Motor neuron (in vitro differentiated cells): ENCODE measurements around the gene ANKRD65. TPM values are rescaled to one million over a fixed set of nuclear protein-coding genes. Genes with fewer than 3 reads are reported as not detected.
"Not testable (repeated sequence)": the region's sequence is repeated elsewhere in the genome, so short reads cannot be mapped to it uniquely, and the experiment has no call there.

Experiments
- ATAC-seq, 8 experiments: fragments of 200-7000 bp; cut with Tn5 transposase; replicated peaks in 6 of 8; 2 replicates each; pipeline ENCODE4 v1.8.0; 2021; ENCODE audit warnings: mild to moderate bottlenecking in 8 of 8, moderate library complexity in 8 of 8
- H3K27ac ChIP-seq, 2 donors: fragments of 250-450 bp; sonication (Bioruptor Pico); 2 replicates each; pipeline ENCODE4 v1.9.0; 2021; ENCODE audit warnings: antibody characterized with exemption in 2 of 2, mild to moderate bottlenecking in 2 of 2, moderate library complexity in 1 of 2
- H3K4me1 ChIP-seq, 2 donors: fragments of 250-450 bp; sonication (Bioruptor Pico); replicated peaks in 1 of 2; 2 replicates each; pipeline ENCODE4 v1.6.1; 2021; ENCODE audit warnings: antibody characterized with exemption in 2 of 2, mild to moderate bottlenecking in 2 of 2, moderate library complexity in 1 of 2
- H3K4me3 ChIP-seq, 5 donors: fragments of 250-450 bp; sonication (Bioruptor Pico); 2 replicates each; pipeline ENCODE4 v1.9.0; 2021; ENCODE audit warnings: antibody characterized with exemption in 5 of 5, mild to moderate bottlenecking in 5 of 5, moderate library complexity in 4 of 5
- WGBS, 10 experiments: fragments of 450-650 bp; shearing (Covaris generic); methylation state at CpG; one replicate each; pipeline ENCODE4 v1.0.0; 2022; 5-methylcytosine and 5-hydroxymethylcytosine counted together
- in situ Hi-C, 9 experiments: fragments of 400-800 bp; cut with MboI; loops; one replicate each; pipeline ENCODE4 v1.15.0; 2021; ENCODE audit warnings: low sequenced_read_pairs in 9 of 9, low pct_unique_long_range_greater_than_20kb in 2 of 9; ENCODE audit not compliant: unreplicated experiment in 9 of 9
- total RNA-seq, 8 experiments: library from RNA; unstranded; fragments of 300-600 nt; gene quantifications; 2 replicates each; pipeline versions ENCODE4 v1.2.3 to v1.2.4, GENCODE V29; 2022

The ANKRD65 gene
- total RNA-seq, 8 experiments from 2014 or later, result 0.21 to 1.9 (median 0.61) TPM

- ATAC-seq, result no peak
- WGBS, 10 experiments, result 71 to 81% (median 78%) methylated on average over 3 to 12 of the region's 13 CpGs; no CpG with 5 or more reads in 6 of the 10 experiments
- in situ Hi-C loops, result no loop called here
- H3K4me3 ChIP-seq, result no peak overlapping the region
- peaks cover 19 to 26% of the 10 kb centered on the region in 2 donors for H3K4me1 ChIP-seq
- no peak overlapping the region for H3K27ac ChIP-seq
These were observed 5.3 kb downstream of the ANKRD65 start for GRCh38 chr1:1415751-1416150.

GRCh38 chr1:1412311-1412902 lies 8.7 kb downstream of the ANKRD65 start:
- WGBS, 10 experiments, result 28 to 100% (median 96%) methylated on average over 1 to 11 of the region's 11 CpGs; no CpG with 5 or more reads in 3 of the 10 experiments
- H3K27ac ChIP-seq, in situ Hi-C loops, H3K4me3 ChIP-seq, ATAC-seq: not testable (repeated sequence)
- peaks cover 25 to 38% of the 10 kb centered on the region in 2 donors for H3K4me1 ChIP-seq

GRCh38 chr1:1411626-1412025 lies 9.4 kb downstream of the ANKRD65 start:
- peaks cover 24 to 34% of the 10 kb centered on the region in 2 donors for H3K4me1 ChIP-seq
- in situ Hi-C loops, result no loop called here
- no peak overlapping the region for H3K4me3 ChIP-seq
- WGBS, 10 experiments, result 95 to 100% (median 99%) methylated on average over 1 to 10 of the region's 13 CpGs; no CpG with 5 or more reads in 2 of the 10 experiments
- no peak for ATAC-seq
- no peak overlapping the region for H3K27ac ChIP-seq

- peak overlapping the region in 1 of 5 donors; percentile 12 for H3K4me3 ChIP-seq
- peaks cover 33 to 43% of the 10 kb centered on the region in 2 donors for H3K4me1 ChIP-seq
- ATAC-seq, in situ Hi-C loops: not testable (repeated sequence)
- 18 to 100% (median 25%) methylated on average over 1 to 7 of the region's 8 CpGs; no CpG with 5 or more reads in 5 of the 10 experiments for WGBS, 10 experiments
- H3K27ac ChIP-seq, result peak overlapping the region; percentile 54 to 79
These were observed 10.8 kb downstream of the ANKRD65 start for GRCh38 chr1:1410238-1410637.

DNA sequence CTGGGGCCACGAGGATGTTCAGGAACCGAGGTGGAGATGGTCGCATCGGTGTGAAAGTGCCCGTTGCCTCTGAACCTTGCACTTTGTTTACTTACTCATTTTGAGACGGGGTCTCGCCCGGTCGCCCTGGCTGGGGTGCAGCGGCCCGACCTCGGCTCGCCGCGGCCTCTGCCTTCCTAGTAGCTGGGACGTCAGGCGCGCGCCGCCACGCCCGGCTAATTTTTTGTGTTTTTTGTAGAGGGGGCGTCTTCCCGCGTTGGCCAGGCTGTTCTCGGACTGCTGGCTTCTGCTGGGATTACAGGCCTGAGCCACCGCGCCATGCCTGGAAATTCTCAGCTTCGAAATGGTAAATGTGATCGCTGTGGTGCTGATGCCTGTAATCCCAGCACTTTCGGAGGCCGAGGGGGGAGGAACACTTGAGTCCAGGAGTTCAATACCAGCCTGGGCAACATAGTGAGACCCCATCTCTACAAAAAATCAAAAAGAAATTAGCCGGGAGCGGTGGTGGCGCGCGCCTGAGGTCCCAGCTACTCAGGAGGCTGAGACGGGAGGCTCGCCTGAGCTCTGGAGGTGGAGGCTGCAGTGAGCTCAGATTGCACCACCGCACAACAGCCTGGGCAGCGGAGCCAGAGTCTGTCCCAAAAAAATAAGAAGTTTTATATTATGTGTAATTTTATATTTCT lies 13.3 kb downstream of the ANKRD65 start:
- Histone ChIP-seq H3K27ac (peak overlapping the region; percentile 90 to 98), H3K4me1 (peaks cover 33 to 43% of the 10 kb centered on the region in 2 donors), H3K4me3 (peak overlapping the region; percentile 82 to 99 (median 90))
- WGBS, 10 experiments, result 0 to 46% (median 13%) methylated on average over 3 to 34 of the region's 41 CpGs; no CpG with 5 or more reads in 3 of the 10 experiments
- ATAC-seq, result peak in 7 of 8 experiments; percentile 11 to 63 (median 22)
- in situ Hi-C loops, result no loop called here

GRCh38 chr1:1406821-1407635 lies 14.0 kb downstream of the ANKRD65 start, which contains the start of gene MRPL20:
MRPL20 (minus strand) TSS chr1:1407293; CDS start chr1:1407217, 76 bp downstream.
- peaks cover 33 to 43% of the 10 kb centered on the region in 2 donors for H3K4me1 ChIP-seq
- in situ Hi-C loops, result no loop called here
- peak; percentile 88 to 96 (median 94) for ATAC-seq
- peak within 1 kb of the TSS; percentile 90 to 98 for H3K27ac ChIP-seq
- peak within 1 kb of the TSS; percentile 82 to 99 (median 90) for H3K4me3 ChIP-seq
- 0 to 5% (median 2%) methylated on average over 8 to 51 of the region's 98 CpGs; no CpG with 5 or more reads in 6 of the 10 experiments for WGBS, 10 experiments

DNA sequence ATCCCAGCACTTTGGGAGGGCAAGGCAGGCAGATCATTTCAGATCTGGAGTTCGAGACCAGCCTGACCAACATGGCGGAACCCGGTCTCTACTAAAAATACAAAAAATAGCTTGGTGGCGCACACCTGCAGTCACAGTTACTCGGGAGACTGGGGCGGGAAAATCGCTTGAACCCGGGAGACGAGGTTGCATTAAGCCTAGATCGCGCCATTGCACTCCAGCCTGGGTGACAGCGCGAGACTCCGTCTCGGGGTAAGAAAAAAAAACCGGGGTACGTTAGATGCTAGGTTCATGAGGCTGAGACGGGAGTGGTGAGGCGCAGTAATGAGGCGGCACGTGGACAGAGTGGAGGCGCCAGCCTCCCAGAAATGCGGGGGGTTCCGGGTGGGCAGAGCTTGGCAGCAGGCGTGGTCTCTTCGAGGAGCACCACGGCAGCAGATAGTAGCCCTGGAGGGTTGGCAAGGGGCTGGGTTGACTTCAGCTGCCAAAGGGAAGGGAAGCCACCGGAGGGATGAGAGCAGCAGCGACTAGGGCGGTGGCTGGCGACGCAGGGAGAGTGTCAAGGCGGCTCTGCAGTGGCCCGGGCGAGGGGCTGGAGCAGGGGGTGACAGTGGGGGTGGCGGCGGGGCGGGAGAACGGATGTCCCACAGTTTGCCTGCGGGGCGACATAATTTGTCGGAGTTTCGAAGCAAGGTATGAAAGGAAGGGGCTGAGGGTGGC lies 14.8 kb downstream of the ANKRD65 start:
- ATAC-seq, result peak in 2 of 8 experiments; percentile 2
- peak overlapping the region; percentile 82 to 99 (median 90) for H3K4me3 ChIP-seq
- in situ Hi-C loops, result no loop called here
- H3K27ac ChIP-seq, result peak overlapping the region; percentile 90 to 98
- WGBS, 10 experiments, result 38 to 90% (median 66%) methylated on average over 6 to 30 of the region's 43 CpGs; no CpG with 5 or more reads in 2 of the 10 experiments
- peaks cover 33 to 43% of the 10 kb centered on the region in 2 donors for H3K4me1 ChIP-seq

DNA sequence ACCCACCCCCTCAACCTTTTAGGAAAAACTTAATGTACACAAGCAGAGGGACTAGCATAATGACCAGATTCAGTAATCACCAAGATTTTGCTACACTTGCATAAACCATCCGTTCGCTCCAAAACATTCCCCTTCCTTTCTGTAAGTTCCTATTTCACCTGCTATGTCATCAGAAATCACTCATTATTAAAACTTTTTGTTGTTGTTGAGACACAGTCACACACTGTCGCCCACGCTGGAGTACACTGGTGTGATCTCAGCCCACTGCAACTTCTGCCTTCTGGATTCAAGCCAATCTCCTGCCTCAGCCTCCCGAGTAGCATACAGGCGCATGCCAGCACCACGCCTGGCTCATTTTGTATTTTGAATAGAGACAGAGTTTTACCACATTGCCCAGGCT lies 17.4 kb downstream of the ANKRD65 start:
- WGBS, 10 experiments, result 20 to 100% (median 94%) methylated on average over 2 to 7 of the region's 7 CpGs; no CpG with 5 or more reads in 1 of the 10 experiments
- ATAC-seq, result no peak
- in situ Hi-C loops, result no loop called here
- Histone ChIP-seq H3K4me3 (no peak overlapping the region), H3K27ac (no peak overlapping the region), H3K4me1 (peaks cover 24 to 26% of the 10 kb centered on the region in 2 donors)

GRCh38 chr1:1402901-1403392 lies 18.1 kb downstream of the ANKRD65 start:
- H3K27ac ChIP-seq, ATAC-seq, in situ Hi-C loops: not testable (repeated sequence)

DNA sequence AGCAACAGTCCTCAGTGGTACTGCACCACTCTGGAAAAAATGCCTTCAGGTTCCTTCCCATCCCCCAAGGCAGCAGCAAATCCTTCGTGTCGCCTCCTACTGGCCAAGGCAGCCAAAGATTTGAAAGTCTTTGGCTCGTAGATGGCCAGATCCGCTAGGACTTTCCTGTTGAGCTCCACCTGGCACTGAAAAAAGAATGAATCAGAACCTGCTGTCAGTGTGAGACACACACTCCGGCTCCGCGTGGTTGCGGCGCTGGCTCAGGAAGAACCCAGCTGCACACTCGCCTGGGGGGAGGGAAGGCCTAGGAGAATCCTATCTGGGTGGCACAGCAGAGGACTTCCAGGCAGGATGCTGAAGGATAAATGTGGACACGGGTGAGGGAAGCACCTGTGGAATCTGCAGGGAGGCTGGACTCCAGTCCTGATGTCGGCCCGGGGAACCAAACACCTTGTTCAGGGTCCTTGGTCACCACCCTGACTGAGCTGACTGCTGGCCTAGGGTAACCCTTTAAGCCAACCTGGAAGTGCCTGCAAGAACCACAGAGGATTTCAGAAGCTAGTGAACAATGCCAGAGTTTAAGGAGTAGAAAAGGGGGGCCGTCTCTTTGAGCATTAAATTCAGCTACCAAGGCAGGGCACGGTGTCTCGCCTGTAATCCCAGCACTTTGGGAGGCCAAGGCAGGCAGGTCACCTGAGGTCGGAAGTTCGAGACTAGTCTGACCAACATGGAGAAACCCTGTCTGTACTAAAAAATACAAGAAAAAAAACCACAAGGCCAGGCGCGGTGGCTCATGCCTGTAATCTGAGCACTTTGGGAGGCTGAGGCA lies 18.8 kb downstream of the ANKRD65 start:
- in situ Hi-C loops, result no loop called here
- Histone ChIP-seq H3K4me1 (peaks cover 24 to 27% of the 10 kb centered on the region in 2 donors), H3K27ac (no peak overlapping the region), H3K4me3 (no peak overlapping the region)
- WGBS, 10 experiments, result 79 to 100% (median 83%) methylated on average over 1 to 17 of the region's 20 CpGs; no CpG with 5 or more reads in 1 of the 10 experiments
- no peak for ATAC-seq

More at GRCh38 chr1:1402901-1403392, 18.1 kb downstream of the ANKRD65 start:
- not testable (repeated sequence) for H3K4me3 ChIP-seq
- peaks cover 21% of the 10 kb centered on the region in 2 donors for H3K4me1 ChIP-seq
- WGBS, 10 experiments, result 81 to 100% (median 98%) methylated on average over 1 to 9 of the region's 9 CpGs; no CpG with 5 or more reads in 3 of the 10 experiments

GRCh38 chr1:1401457-1402010 lies 19.5 kb downstream of the ANKRD65 start:
- Histone ChIP-seq H3K4me1 (peaks cover 24 to 27% of the 10 kb centered on the region in 2 donors), H3K27ac (no peak overlapping the region), H3K4me3 (no peak overlapping the region)
- ATAC-seq, result no peak
- 96 to 100% methylated on average over 3 to 4 of the region's 7 CpGs; no CpG with 5 or more reads in 8 of the 10 experiments for WGBS, 10 experiments
- in situ Hi-C loops, result no loop called here
